Breast epithelium (tissue), 4 donors: ENCODE measurements around the gene PTPRF. TPM values are rescaled to one million over a fixed set of nuclear protein-coding genes. Genes with fewer than 3 reads are reported as not detected.

Source experiments
- DNase-seq, 2 donors: peaks; one replicate each; pipeline ENCODE4 v3.0.0-alpha.2; 2019; ENCODE audit warnings: low spot score in 2 of 2
- H3K27ac ChIP-seq, 2 donors: fragments of 200-600 bp; sonication (generic) in 1 of 2; one replicate each; pipeline ENCODE4 v1.5.1; 2016 to 2019; ENCODE audit warnings: mild to moderate bottlenecking in 1 of 2
- H3K27me3 ChIP-seq, 2 donors: fragments of 200-600 bp; sonication (generic) in 1 of 2; one replicate each; pipeline versions ENCODE4 v1.5.1 to v1.6.0; 2017 to 2019; ENCODE audit warnings: control low read depth in 1 of 2, mild to moderate bottlenecking in 1 of 2
- H3K36me3 ChIP-seq: fragments of 200-600 bp; one replicate; pipeline ENCODE4 v1.5.1; 2019
- H3K4me1 ChIP-seq, 2 donors: fragments of 200-600 bp; sonication (generic); one replicate each; pipeline ENCODE4 v1.5.1; 2016 to 2019; ENCODE audit warnings: control low read depth in 1 of 2
- H3K4me3 ChIP-seq, 3 donors: fragments of 200-600 bp; sonication (generic); 1 replicate in 2 of 3; 2 replicates in 1 of 3; pipeline ENCODE4 v1.5.1; 2016 to 2019; ENCODE audit warnings: mild to moderate bottlenecking in 3 of 3, moderate library complexity in 2 of 3
- H3K9me3 ChIP-seq, 2 donors: fragments of 200-600 bp; sonication (generic) in 1 of 2; one replicate each; pipeline ENCODE4 v1.5.1; 2016 to 2019; ENCODE audit warnings: control low read depth in 1 of 2
- POLR2A ChIP-seq: fragments of 450-650 bp; IDR thresholded peaks from one replicate; pipeline ENCODE4 v1.6.1; 2016; ENCODE audit warnings: antibody characterized with exemption, mild to moderate bottlenecking, moderate library complexity
- POLR2AphosphoS5 ChIP-seq, 3 donors: sonication (generic); formaldehyde crosslinking; IDR thresholded peaks; one replicate each; pipeline ENCODE4 v1.6.1; 2017; ENCODE audit warnings: antibody characterized with exemption in 3 of 3
- intact Hi-C: fragments of 100-400 bp; cut with DNase I; formaldehyde crosslinking; loops from one replicate; pipeline ENCODE4 v1.15.1; 2023; ENCODE audit warnings: low total_unique reads
- total RNA-seq, 3 donors: library from RNA; depleted of rRNA; stranded (reverse); fragments of >200 nt; gene quantifications; one replicate each; pipeline ENCODE4 v1.1.0, GENCODE V29; 2016
- TF ChIP-seq, protein P1 (sequence below), 3 donors: fragments of 450-650 bp; IDR thresholded peaks; one replicate each; pipeline ENCODE4 v1.5.1; 2016 to 2017; ENCODE audit warnings: antibody characterized with exemption in 3 of 3, mild to moderate bottlenecking in 3 of 3, moderate library complexity in 3 of 3

PTPRF gene
- total RNA-seq, 3 donors from 2014 or later: 109 to 149 (median 116) TPM

DNA sequence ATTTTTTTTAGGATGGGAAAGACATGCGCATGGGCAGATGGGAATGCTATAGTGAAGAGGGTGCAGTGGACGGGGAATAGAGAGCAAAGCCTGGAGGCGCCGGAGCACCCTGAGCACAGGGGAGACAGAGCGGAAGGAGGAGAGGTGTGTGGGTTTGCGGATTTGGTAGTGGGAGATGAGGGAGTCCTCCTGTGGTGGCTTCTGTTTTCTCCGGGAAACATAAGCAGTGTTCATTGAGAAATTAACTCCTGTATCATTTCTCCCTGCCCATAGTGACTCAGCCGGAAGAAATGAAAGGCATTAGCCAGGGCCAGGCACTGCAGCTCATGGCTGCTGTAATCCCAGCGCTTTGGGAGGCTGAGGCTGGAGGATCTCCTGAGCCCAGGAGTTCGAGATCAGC lies 4.7 kb upstream of the PTPRF start:
- H3K36me3 ChIP-seq: no peaks in the 10 kb centered on the region
- no peak for DNase-seq
- no peak overlapping the region for H3K4me3 ChIP-seq
- no peaks in the 10 kb centered on the region for H3K9me3 ChIP-seq
- no peak for TF ChIP-seq POLR2A
- TF ChIP-seq, protein P1, sequence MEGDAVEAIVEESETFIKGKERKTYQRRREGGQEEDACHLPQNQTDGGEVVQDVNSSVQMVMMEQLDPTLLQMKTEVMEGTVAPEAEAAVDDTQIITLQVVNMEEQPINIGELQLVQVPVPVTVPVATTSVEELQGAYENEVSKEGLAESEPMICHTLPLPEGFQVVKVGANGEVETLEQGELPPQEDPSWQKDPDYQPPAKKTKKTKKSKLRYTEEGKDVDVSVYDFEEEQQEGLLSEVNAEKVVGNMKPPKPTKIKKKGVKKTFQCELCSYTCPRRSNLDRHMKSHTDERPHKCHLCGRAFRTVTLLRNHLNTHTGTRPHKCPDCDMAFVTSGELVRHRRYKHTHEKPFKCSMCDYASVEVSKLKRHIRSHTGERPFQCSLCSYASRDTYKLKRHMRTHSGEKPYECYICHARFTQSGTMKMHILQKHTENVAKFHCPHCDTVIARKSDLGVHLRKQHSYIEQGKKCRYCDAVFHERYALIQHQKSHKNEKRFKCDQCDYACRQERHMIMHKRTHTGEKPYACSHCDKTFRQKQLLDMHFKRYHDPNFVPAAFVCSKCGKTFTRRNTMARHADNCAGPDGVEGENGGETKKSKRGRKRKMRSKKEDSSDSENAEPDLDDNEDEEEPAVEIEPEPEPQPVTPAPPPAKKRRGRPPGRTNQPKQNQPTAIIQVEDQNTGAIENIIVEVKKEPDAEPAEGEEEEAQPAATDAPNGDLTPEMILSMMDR (IDR thresholded peaks at IDR 0.05): no peak
- TF ChIP-seq POLR2AphosphoS5 (IDR thresholded peaks at IDR 0.05): no peak
- H3K27ac ChIP-seq: no peak overlapping the region
- intact Hi-C loops: loop anchor here (1.0 kb wide), 1 partner anchor 61 kb away; no protein-coding TSS in a partner anchor
- H3K27me3 ChIP-seq: no peaks in the 10 kb centered on the region
- H3K4me1 ChIP-seq: no peaks in the 10 kb centered on the region

DNA sequence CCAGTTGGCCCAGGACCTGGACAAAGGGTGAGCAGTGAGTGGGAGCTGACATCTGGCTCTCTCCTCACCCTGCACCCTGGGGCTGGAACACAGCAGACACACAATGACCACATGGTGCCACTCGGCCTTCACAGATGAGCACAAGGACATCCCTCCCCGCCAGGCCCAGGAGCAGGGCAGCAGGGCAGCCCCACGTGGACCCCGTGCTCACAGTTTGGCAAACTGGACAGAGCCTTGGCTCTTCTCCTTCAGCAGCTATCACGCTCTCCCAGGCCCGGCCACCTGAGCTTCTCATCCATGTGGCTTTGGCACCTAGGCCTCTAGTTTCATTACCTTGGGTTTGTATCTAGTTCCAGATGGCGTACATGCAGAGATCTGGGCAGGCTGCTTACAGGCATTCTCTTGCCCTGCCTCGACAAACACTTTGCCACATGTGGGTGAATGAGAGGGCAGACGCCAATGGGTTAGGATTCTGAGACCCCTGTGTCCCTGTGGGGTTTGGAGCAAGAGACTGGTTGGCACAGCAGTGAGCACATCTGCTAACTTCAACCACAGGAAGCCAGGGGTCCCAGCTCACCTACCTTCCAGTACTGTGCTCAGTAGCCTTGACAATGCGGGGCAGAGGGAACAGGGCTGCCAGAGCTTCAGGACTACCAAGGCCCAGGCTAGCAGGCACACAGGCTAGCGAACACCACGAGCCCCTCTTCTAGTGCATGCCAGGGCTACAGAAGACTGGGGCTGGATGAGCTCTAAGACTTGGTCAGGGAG lies 3.4 kb upstream of the PTPRF start:
- Histone ChIP-seq H3K36me3 (no peaks in the 10 kb centered on the region), H3K27me3 (no peaks in the 10 kb centered on the region), H3K27ac (no peak overlapping the region), H3K4me3 (no peak overlapping the region), H3K9me3 (no peaks in the 10 kb centered on the region), H3K4me1 (no peaks in the 10 kb centered on the region)
- TF ChIP-seq POLR2A (no peak), POLR2AphosphoS5 (IDR thresholded peaks at IDR 0.05) (no peak)
- TF ChIP-seq, protein P1 (IDR thresholded peaks at IDR 0.05): no peak
- intact Hi-C loops: no loop called here
- DNase-seq: no peak

DNA sequence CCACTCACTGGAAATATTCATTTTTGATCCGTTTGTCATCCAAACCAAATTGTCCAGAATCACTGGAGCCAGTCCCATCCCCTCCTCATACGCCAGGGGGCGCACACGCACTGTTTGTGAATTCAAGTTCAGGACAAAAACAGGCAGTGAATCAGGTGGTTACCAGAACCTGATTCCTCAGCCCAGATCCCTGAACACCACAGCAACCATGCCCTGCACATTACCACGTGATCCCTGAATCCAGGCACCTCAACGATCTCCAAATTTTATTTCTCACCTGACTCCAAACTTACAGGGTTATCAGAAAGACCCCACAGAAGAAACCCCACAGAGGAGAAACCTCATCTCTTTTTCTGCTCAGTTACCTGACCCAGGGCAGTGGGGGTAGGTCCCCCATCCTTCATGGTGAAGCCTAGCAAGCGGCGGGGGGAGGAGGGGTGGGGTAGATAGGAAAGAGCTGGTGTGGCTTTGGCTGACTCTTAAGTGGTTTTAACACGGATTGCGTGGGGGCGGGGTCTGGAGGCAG lies 1.4 kb upstream of the PTPRF start:
- DNase-seq: peak; percentile 79 to 87
- no peak overlapping the region for H3K27ac ChIP-seq
- TF ChIP-seq, protein P1 (IDR thresholded peaks at IDR 0.05): peak; percentile 96 to 98 (median 96)
- TF ChIP-seq POLR2AphosphoS5 (IDR thresholded peaks at IDR 0.05): peak in 2 of 3 donors; percentile 22 to 74
- no peak for TF ChIP-seq POLR2A
- H3K4me3 ChIP-seq: no peak overlapping the region
- no peaks in the 10 kb centered on the region for H3K9me3 ChIP-seq
- no peaks in the 10 kb centered on the region for H3K27me3 ChIP-seq
- intact Hi-C loops: no loop called here
- no peaks in the 10 kb centered on the region for H3K36me3 ChIP-seq
- peaks cover 0 to 8% of the 10 kb centered on the region in 2 donors for H3K4me1 ChIP-seq

DNA sequence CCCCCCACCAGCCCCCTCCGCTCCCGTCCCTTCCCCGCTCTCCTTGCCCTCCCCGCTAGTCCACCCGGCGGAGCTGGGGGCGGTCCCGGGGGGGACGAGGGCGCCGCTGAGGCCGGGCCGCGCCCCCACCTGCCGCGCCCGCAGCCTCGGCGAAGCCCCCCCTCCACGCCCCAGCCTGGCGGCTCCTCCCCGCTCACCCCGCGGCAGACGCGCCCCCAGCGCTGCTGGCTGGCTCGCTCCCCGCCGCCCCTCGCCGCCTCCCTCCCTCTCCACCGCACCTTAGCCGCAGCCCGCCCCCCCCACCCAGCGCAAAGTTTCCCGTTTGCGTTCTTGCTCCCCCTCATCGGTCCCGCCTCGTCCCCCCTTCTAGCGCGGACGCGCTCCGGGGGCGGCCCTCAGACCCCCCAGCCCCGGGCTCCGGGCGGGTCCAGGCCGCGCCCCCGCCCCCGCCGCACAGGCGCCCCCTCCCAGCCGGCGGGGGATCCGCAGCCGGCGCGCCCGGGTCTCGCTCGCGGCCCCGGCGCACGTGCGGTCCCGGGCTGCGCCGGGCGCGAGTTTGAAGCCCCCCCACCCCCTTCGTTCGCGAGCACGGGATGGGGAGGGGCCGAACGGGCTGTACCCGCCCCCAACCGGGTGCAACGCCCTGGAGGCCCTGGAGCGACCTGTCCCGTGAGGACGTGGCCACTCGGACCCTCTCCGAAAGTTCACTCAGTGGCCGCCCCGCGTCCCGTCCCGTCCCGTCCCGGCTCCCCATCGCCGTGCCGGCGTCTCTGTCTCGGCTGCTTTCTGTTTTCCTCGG lies 623 bp downstream of the PTPRF start:
- H3K9me3 ChIP-seq: no peaks in the 10 kb centered on the region
- TF ChIP-seq POLR2AphosphoS5 (IDR thresholded peaks at IDR 0.05): peak in 1 of 3 donors; percentile 18
- TF ChIP-seq, protein P1 (IDR thresholded peaks at IDR 0.05): peak in 1 of 3 donors; percentile 10
- no peak for TF ChIP-seq POLR2A
- intact Hi-C loops: loop anchor here (10.0 kb wide), 1 partner anchor 443 kb away; the partner anchor contains the start of genes ATP6V0B, B4GALT2 and DPH2
- no peaks in the 10 kb centered on the region for H3K27me3 ChIP-seq
- no peak for DNase-seq
- no peaks in the 10 kb centered on the region for H3K36me3 ChIP-seq
- peak overlapping the region; percentile 59 to 97 (median 88) for H3K4me3 ChIP-seq
- peaks cover 0 to 16% of the 10 kb centered on the region in 2 donors for H3K4me1 ChIP-seq
- peak overlapping the region; percentile 85 to 98 for H3K27ac ChIP-seq
